Subcutaneous adipose tissue (tissue), 4 donors: Measurements from ENCODE around the gene NEURL3. TPM values are rescaled to one million over a fixed set of nuclear protein-coding genes. Genes with fewer than 3 reads are reported as not detected.

Experiments used
- total RNA-seq, 4 donors: library from RNA; depleted of rRNA; stranded (reverse); fragments of >200 nt; gene quantifications; one replicate each; pipeline ENCODE4 v1.1.0, GENCODE V29; 2016
- TF ChIP-seq, protein P1 (sequence below): fragments of 450-650 bp; IDR thresholded peaks from one replicate; pipeline ENCODE4 v1.5.1; 2016; ENCODE audit warnings: low read depth, mild to moderate bottlenecking, control low read depth, antibody characterized with exemption, moderate library complexity

Gene NEURL3
- total RNA-seq, 4 donors from 2014 or later = 3.6 TPM; not detected in 3

DNA sequence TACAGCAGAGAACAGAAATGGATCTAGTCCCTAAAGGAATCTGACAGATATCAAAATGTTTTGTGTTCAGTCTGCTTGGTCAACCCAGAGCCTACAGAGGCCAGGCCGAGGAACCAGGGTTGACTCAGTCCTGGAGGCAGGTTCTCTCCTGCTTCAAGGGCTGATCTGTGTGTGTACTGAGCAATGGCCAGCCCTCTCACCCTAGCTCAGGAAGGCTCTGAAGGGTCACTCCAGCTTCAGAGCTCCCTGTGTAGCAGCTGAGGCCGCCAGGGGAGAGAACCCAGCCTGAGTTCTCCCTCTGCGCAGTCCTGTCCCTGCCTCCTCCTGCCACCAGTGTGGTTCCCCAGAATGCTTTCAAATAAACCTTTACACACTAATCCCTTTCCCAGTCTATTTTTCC, 41.1 kb downstream of the NEURL3 start:
- TF ChIP-seq, protein P1, sequence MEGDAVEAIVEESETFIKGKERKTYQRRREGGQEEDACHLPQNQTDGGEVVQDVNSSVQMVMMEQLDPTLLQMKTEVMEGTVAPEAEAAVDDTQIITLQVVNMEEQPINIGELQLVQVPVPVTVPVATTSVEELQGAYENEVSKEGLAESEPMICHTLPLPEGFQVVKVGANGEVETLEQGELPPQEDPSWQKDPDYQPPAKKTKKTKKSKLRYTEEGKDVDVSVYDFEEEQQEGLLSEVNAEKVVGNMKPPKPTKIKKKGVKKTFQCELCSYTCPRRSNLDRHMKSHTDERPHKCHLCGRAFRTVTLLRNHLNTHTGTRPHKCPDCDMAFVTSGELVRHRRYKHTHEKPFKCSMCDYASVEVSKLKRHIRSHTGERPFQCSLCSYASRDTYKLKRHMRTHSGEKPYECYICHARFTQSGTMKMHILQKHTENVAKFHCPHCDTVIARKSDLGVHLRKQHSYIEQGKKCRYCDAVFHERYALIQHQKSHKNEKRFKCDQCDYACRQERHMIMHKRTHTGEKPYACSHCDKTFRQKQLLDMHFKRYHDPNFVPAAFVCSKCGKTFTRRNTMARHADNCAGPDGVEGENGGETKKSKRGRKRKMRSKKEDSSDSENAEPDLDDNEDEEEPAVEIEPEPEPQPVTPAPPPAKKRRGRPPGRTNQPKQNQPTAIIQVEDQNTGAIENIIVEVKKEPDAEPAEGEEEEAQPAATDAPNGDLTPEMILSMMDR = no peak

DNA sequence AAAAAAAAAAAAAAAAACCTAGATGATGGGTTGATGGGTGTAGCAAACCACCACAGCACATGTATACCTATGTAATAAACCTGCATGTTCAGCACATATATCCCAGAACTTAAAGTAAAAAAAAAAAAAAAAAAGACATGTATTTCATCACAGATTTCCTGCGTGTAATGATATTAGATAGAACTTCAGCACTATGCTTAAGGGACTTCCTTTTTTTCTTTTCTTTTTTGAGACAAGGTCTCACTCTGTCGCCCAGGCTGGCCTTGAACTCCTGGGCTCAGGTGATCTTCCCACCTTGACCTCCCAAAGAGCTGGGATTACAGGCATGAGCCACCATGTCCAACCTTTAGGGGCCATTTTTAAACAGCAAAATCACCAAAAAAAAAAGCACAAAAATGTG, 42.0 kb downstream of the NEURL3 start:
- TF ChIP-seq, protein P1 = no peak

DNA sequence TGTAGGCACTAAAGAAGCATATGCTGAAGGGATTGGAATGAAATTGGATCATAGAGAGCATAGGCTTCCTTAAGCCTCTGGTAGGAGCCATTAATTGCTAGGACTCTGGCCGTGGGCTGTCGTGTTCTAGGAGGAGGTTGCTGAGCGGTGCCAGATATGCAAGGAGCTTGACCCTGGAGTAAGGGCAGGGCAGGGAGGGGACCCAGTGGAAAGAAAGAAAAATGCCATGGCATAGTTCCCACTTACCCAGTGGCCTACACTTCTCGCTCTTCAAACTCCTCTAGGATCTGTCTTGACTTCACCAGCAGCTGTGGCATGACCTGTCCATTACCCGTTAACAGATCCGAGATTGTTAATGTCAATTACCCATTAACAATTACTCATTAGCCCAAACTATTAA, 53.1 kb downstream of the NEURL3 start:
- TF ChIP-seq, protein P1 = no peak

DNA sequence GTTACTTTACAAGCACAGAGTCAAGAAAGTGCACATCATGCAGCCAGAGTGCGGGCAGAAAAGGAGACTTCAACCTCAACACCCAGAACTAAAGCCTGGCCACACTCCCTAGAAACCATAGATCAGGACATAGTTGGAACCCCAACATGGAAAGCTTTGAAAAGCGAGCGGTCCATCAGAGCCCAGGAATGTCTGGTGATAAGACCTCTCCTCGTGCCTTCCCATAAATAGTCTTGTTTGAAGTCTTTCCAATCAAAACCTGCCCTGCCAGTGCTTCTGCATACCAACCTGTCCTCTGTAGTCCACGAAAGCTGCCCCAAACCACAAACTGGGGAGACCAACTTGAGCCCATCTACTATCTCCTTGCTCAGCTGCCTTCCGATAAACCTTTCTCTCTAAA, 55.5 kb downstream of the NEURL3 start:
- TF ChIP-seq, protein P1 = no peak

DNA sequence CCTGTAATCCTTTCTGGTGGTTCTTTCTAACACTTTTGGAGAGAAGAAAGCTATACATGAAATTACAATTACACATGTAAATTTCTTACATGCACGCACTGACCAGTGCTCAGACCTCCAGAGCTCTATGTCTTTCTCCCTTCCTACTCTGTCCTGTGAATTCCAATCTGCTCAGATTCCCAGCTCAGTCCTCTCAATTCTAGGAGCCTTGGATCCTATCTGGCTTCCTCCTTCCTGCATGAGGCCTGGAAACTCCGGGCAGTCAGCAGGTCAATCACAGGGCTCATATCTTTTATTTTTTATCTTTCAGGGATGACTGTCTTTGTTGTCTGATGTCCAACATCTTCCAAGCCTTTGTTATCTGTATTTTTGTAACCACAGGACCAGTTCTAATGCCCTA, 56.0 kb downstream of the NEURL3 start:
- TF ChIP-seq, protein P1 = no peak

DNA sequence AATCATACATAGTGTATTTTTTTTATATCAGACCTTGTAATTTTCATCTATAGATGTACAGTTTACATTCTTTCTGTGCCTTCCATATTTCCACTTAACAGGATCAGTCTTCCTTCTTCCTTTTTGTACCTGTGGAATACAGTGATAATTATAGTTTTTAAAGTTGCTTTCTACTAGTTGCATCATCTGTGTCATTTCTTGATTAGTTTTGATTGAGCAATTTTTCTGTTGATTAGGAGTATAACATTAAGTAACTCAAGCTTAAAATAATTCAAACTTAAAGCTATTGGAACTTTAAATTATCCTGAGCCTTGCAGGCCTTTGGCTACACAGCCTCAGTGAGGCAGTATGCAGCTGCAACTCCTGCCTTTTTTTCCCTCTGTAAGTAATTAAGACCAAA, 57.4 kb downstream of the NEURL3 start:
- TF ChIP-seq, protein P1 = no peak

Other genes with a start within 250 kb of the NEURL3 start
- 10 to 100 TPM; 26.4 to 42.8 (median 29.9) TPM for gene TMEM127, start 239.4 kb downstream of the NEURL3 start, total RNA-seq
- gene CIAO1, start 239.1 kb downstream of the NEURL3 start, total RNA-seq = 100 to 1,000 TPM in 3 of 4 donors, 10 to 100 TPM in 1; 83.2 to 141 (median 122) TPM
- gene SNRNP200, start 199.8 kb downstream of the NEURL3 start, total RNA-seq = 100 to 1,000 TPM in 1 of 4 donors, 10 to 100 TPM in 3; 67.8 to 106 (median 83.4) TPM
- gene ITPRIPL1, start 180.0 kb downstream of the NEURL3 start, total RNA-seq = 1 to 10 TPM in 3 of 4 donors, under 1 TPM in 1; 0.98 to 4.3 (median 2.5) TPM
- gene NCAPH, start 169.6 kb downstream of the NEURL3 start, total RNA-seq = 1 to 10 TPM in 3 of 4 donors, not detected in 1; 1.3 to 9.5 (median 1.8) TPM
- 10 to 100 TPM; 12.6 to 26.0 (median 22.1) TPM for gene ARID5A, start 31.4 kb upstream of the NEURL3 start, total RNA-seq
- gene KANSL3, start 133.0 kb upstream of the NEURL3 start, total RNA-seq = 10 to 100 TPM; 34.7 to 65.0 (median 39.7) TPM
- gene FER1L5, start 137.4 kb upstream of the NEURL3 start, total RNA-seq = not detected
- gene LMAN2L, start 234.7 kb upstream of the NEURL3 start, total RNA-seq = 10 to 100 TPM; 14.6 to 18.1 (median 16.7) TPM